Choroid plexus epithelial cell (primary cell): ENCODE measurements around the gene SCNN1A.

Experiments
- DNase-seq: peaks from one replicate; pipeline ENCODE4 v3.0.0-alpha.2; 2010; ENCODE audit warnings: low read depth
- H3K4me3 ChIP-seq: 2 replicates; pipeline ENCODE4 v1.5.1; 2011; ENCODE audit warnings: low read depth, mild to moderate bottlenecking, control low read depth, low read length, moderate library complexity
- TF ChIP-seq, protein P1 (sequence below): conservative IDR thresholded peaks from 2 replicates; pipeline ENCODE4 v1.5.1; 2011; ENCODE audit warnings: low read depth, mild to moderate bottlenecking, control low read depth, inconsistent platforms, low read length, moderate library complexity

SCNN1A gene

DNA sequence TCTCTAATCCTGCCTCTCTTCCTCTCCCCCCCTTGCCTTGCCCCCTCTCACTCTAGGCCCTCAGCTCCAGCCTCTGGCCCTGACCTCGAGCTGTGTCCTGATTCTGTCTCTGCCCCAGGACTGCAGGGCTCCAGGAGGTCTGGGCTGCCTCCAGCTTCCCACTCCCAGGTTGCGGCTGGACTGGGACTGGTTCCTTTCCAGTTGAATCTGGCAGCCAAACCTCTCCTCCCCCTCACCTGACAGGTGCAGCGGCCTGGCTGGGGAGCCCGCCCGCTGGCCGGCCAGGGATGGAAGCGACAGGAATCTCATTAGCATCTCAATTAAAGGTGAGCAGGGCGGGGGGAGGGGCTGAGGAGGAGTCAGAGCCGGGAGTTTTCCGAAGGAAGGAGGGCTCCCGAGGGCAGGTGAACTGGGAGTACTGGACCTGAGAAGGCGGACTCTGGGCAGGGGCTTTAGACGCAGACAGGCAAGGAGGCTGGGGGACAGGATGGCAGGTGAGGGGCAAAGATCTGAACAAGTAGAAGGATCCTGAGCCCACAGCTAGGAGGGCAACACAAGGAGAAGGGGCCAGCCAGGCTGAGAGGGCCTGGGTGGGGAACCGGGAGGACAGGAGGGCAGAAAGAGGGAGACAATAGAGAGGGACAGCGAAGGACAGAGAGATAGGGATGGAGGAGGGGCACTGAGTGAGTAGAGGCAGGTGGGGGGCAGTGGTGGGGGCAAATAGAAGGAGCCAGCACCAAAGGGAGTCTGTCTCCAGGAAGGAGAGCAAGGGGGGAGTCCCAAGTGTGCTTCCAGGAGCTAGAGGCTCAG, at the start of gene SCNN1A:
SCNN1A (minus strand) TSS at position 295 of the 810 bp plus-strand sequence. CDS start 780 bp downstream, outside the sequence.
- TF ChIP-seq, protein P1, sequence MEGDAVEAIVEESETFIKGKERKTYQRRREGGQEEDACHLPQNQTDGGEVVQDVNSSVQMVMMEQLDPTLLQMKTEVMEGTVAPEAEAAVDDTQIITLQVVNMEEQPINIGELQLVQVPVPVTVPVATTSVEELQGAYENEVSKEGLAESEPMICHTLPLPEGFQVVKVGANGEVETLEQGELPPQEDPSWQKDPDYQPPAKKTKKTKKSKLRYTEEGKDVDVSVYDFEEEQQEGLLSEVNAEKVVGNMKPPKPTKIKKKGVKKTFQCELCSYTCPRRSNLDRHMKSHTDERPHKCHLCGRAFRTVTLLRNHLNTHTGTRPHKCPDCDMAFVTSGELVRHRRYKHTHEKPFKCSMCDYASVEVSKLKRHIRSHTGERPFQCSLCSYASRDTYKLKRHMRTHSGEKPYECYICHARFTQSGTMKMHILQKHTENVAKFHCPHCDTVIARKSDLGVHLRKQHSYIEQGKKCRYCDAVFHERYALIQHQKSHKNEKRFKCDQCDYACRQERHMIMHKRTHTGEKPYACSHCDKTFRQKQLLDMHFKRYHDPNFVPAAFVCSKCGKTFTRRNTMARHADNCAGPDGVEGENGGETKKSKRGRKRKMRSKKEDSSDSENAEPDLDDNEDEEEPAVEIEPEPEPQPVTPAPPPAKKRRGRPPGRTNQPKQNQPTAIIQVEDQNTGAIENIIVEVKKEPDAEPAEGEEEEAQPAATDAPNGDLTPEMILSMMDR: no peak
- no peak for DNase-seq
- H3K4me3 ChIP-seq: no peak within 1 kb of the TSS

DNA sequence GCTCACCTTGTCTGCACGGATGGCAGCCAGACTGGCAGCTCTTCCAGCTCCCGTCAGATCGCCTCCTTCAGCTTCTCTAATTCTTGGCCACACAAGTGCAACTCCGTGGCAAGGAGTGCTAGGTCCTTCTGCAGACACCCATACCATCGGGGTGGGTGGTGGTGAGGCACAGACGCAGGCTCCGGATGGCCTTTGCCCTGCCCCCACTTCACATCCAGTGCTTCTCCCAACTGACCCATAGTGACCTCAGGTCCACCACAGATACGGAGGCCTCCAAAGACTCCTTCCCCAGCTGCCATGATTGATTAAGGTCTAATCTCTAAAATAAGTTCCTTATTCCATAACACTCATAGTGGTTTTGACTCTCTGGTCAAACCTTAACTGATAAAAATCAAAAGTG, 49.5 kb upstream of the SCNN1A start:
- H3K4me3 ChIP-seq: no peak overlapping the region
- TF ChIP-seq, protein P1: no peak
- DNase-seq: no peak

DNA sequence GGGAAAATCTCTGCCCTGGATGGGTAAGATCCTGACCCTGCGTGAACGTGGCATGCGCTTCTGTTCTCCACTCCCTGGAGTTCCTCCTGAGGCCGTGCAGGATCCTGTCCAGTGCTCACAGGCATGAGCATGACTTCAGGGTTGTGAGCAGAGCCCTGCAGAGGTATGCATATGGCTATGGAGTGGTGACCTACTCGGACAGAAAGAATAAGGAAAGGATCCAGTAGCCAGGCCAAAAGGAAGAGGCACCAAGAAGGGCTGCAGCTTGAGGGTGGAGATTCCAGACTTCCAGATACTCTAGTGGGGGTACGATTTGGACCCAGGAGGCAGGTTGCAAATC, 48.6 kb upstream of the SCNN1A start:
- TF ChIP-seq, protein P1: no peak
- DNase-seq: no peak
- H3K4me3 ChIP-seq: no peak overlapping the region

DNA sequence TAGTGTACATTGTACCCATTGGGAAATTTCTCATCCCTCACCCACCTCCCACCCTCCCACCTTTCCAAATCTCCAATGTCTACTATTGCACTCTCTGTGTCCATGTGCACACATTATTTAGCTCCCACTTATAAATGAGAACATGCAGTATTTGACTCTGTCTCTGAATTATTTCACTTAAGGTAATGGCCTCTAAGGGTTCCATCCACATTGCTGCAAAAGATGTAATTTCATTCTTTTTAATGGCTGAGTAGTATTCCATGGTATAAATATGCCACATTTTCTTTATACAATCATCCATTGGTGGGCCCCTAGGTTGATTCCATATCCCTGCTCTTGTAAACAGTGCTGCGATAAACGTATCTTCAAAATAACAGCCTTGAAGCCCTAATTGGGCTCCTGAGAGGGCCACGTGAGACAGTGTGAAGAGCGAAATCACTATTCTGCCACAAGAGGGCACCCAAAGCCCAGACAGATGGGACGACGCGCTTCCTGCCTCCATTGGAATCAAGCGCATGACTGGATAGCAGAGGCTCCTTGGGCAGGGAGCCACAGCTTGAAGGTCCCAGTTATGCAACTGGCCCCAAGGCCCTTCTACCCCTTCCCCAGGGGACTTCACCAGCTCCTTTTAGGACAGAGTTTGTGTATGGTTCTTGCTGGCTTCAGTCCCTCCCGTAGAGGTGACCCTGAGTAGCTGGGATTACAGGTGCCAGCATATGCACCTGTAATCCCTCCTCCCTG, 48.1 kb upstream of the SCNN1A start:
- TF ChIP-seq, protein P1: peak; percentile 92
- no peak overlapping the region for H3K4me3 ChIP-seq
- DNase-seq: peak; percentile 96

DNA sequence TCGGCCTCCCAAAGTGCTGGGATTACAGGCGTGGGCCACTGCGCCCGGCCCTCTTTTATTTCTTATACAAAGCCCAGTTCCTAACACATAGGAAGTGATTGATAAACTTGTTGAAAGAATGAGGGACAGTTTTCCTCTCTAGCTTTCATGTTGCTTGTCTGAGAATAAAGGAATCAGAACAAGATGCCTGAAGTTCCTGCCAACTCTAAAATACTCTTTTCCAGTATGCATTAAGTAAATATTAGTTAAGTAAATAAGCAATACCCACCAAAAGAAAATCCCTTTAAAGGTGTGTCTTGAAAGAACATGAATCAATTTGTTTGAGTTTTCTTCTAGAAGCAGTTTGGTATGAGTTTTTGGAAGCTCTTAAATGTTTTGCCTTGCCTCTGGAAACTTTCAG, 45.0 kb upstream of the SCNN1A start:
- no peak for DNase-seq
- TF ChIP-seq, protein P1: no peak
- no peak overlapping the region for H3K4me3 ChIP-seq

DNA sequence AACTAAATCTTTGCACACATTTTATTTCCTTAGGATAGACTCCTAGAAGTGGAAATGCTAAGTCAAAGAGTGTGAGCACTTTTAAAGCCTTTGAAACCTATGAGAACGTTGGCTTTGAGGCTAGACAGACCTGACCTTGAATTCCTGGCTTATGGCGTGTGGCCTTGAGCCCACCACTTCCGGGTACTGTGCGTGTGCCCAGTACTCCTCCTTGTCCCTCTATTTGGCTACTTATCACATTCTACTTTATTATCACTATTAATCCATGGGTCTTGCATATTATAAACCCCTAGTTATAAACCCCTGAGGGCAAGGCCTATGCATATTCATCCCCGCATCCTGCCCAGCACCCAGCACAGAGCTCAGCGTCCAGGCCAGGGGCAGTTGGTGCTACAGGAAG, 43.4 kb upstream of the SCNN1A start:
- DNase-seq: no peak
- TF ChIP-seq, protein P1: no peak
- no peak overlapping the region for H3K4me3 ChIP-seq
